GM23338 (cell line): Measurements from ENCODE around the gene HHAT. TPM values are rescaled to one million over a fixed set of nuclear protein-coding genes. Genes with fewer than 3 reads are reported as not detected.

ENCODE experiments used
- ATAC-seq: fragments of 200-7000 bp; cut with Tn5 transposase; 3 replicates; pipeline ENCODE4 v1.9.1; 2020
- DNase-seq: peaks from one replicate; pipeline ENCODE4 v3.0.0-alpha.2; 2015; ENCODE audit warnings: low spot score
- H2AFZ ChIP-seq: fragments of 200-600 bp; sonication (generic); 2 replicates; pipeline ENCODE4 v1.8.0; 2016; ENCODE audit warnings: antibody characterized with exemption, mild to moderate bottlenecking, moderate library complexity
- H3F3A ChIP-seq: fragments of 200-600 bp; sonication (generic); replicated peaks from 2 replicates; pipeline ENCODE4 v1.8.0; 2017; ENCODE audit warnings: antibody characterized with exemption, mixed run types, low read depth
- H3K27ac ChIP-seq: fragments of 200-600 bp; sonication (generic); 2 replicates; pipeline ENCODE4 v1.6.1; 2016; ENCODE audit warnings: low read depth
- H3K27me3 ChIP-seq: fragments of 200-600 bp; sonication (generic); 2 replicates; pipeline ENCODE4 v1.8.0; 2016; ENCODE audit warnings: mild to moderate bottlenecking, mixed run types, moderate library complexity; ENCODE audit not compliant: insufficient read depth
- H3K36me3 ChIP-seq: fragments of 200-600 bp; sonication (generic); 2 replicates; pipeline ENCODE4 v1.8.0; 2016; ENCODE audit warnings: mild to moderate bottlenecking; ENCODE audit not compliant: insufficient read depth
- H3K4me1 ChIP-seq: fragments of 200-600 bp; sonication (generic); 2 replicates; pipeline ENCODE4 v1.8.0; 2016; ENCODE audit warnings: mild to moderate bottlenecking, moderate library complexity; ENCODE audit not compliant: insufficient read depth
- H3K4me2 ChIP-seq: fragments of 200-600 bp; sonication (generic); 2 replicates; pipeline ENCODE4 v1.7.1; 2017; ENCODE audit warnings: mixed run types
- H3K4me3 ChIP-seq: fragments of 200-600 bp; sonication (generic); 2 replicates; pipeline ENCODE4 v1.6.1; 2016; ENCODE audit warnings: mixed run types
- H3K79me2 ChIP-seq: fragments of 200-600 bp; sonication (generic); replicated peaks from 2 replicates; pipeline ENCODE4 v1.8.0; 2017; ENCODE audit warnings: mild to moderate bottlenecking; ENCODE audit not compliant: insufficient read depth
- H3K9me2 ChIP-seq: fragments of 200-600 bp; sonication (generic); 2 replicates; pipeline ENCODE4 v1.8.0; 2017; ENCODE audit not compliant: insufficient read depth
- H4K20me1 ChIP-seq: fragments of 200-600 bp; sonication (generic); replicated peaks from 2 replicates; pipeline ENCODE4 v1.8.0; 2017; ENCODE audit warnings: mild to moderate bottlenecking; ENCODE audit not compliant: insufficient read depth
- H3K27ac Mint-ChIP-seq: 2 replicates; pipeline ENCODE4 v1.8.0; 2020; ENCODE audit warnings: inconsistent platforms, mild to moderate bottlenecking, moderate library complexity, mixed read lengths
- H3K27me3 Mint-ChIP-seq: 3 replicates; pipeline ENCODE4 v1.8.0; 2022; ENCODE audit warnings: low read depth, mild to moderate bottlenecking, moderate library complexity, mixed read lengths, inconsistent platforms; ENCODE audit not compliant: insufficient read depth, poor library complexity
- H3K36me3 Mint-ChIP-seq: 3 replicates; pipeline ENCODE4 v1.8.0; 2021; ENCODE audit warnings: low read depth, mild to moderate bottlenecking, inconsistent platforms, moderate library complexity, mixed read lengths
- H3K4me1 Mint-ChIP-seq: 3 replicates; pipeline ENCODE4 v1.8.0; 2020; ENCODE audit warnings: mild to moderate bottlenecking, inconsistent platforms, mixed read lengths
- H3K4me3 Mint-ChIP-seq: 3 replicates; pipeline ENCODE4 v1.8.0; 2021; ENCODE audit warnings: moderate library complexity, mild to moderate bottlenecking, inconsistent platforms, mixed read lengths
- H3K9me3 Mint-ChIP-seq: 3 replicates; pipeline ENCODE4 v1.8.0; 2020; ENCODE audit warnings: moderate library complexity, mild to moderate bottlenecking, inconsistent platforms, mixed read lengths
- CREB1 ChIP-seq: fragments of 250-450 bp; sonication (Bioruptor Pico); IDR thresholded peaks from 2 replicates; pipeline ENCODE4 v1.5.0; 2020; ENCODE audit warnings: low read depth, mild to moderate bottlenecking, moderate library complexity
- CTCF ChIP-seq, 2 experiments: fragments of 200-600 bp in 1 of 2; sonication (generic) in 1 of 2; conservative IDR thresholded peaks; 2 replicates each; pipeline versions ENCODE4 v1.5.1 to v1.6.1; 2016 to 2017; ENCODE audit warnings: antibody characterized with exemption in 2 of 2, low read depth in 2 of 2, mild to moderate bottlenecking in 2 of 2, moderate library complexity in 1 of 2
- ETS1 ChIP-seq: IDR thresholded peaks from 2 replicates; pipeline ENCODE4 v1.6.1; 2016; ENCODE audit warnings: antibody characterized with exemption
- EZH2 ChIP-seq: fragments of 200-600 bp; sonication (generic); IDR thresholded peaks from one replicate; pipeline ENCODE4 v1.8.0; 2017; ENCODE audit warnings: antibody characterized with exemption, mild to moderate bottlenecking, low read depth; ENCODE audit not compliant: unreplicated experiment
- EZH2phosphoT487 ChIP-seq: fragments of 200-600 bp; sonication (generic); IDR thresholded peaks from one replicate; pipeline ENCODE4 v1.8.1; 2018; ENCODE audit warnings: antibody characterized with exemption; ENCODE audit not compliant: unreplicated experiment
- JUNB ChIP-seq: IDR thresholded peaks from one replicate; pipeline ENCODE4 v1.6.1; 2016; ENCODE audit warnings: antibody characterized with exemption; ENCODE audit not compliant: unreplicated experiment
- NANOG ChIP-seq: IDR thresholded peaks from 2 replicates; pipeline ENCODE4 v1.6.1; 2016; ENCODE audit warnings: antibody characterized with exemption, borderline replicate concordance
- POLR2AphosphoS5 ChIP-seq: IDR thresholded peaks from 2 replicates; pipeline ENCODE4 v1.6.1; 2016; ENCODE audit warnings: antibody characterized with exemption, low read depth
- REST ChIP-seq: IDR thresholded peaks from one replicate; pipeline ENCODE4 v1.6.1; 2018; ENCODE audit warnings: antibody characterized with exemption; ENCODE audit not compliant: unreplicated experiment
- STAT1 ChIP-seq: IDR thresholded peaks from one replicate; pipeline ENCODE4 v1.6.1; 2016; ENCODE audit warnings: antibody characterized with exemption; ENCODE audit not compliant: unreplicated experiment
- ZNF114 ChIP-seq: fragments of 250-450 bp; sonication (Bioruptor Pico); IDR thresholded peaks from 2 replicates; pipeline ENCODE4 v1.5.0; 2020; ENCODE audit warnings: mild to moderate bottlenecking, moderate library complexity
- ZNF331 ChIP-seq: fragments of 250-450 bp; sonication (Bioruptor Pico); IDR thresholded peaks from 2 replicates; pipeline ENCODE4 v1.5.0; 2020; ENCODE audit warnings: low read depth, mild to moderate bottlenecking, moderate library complexity
- ZNF462 ChIP-seq: fragments of 250-450 bp; sonication (Bioruptor Pico); IDR thresholded peaks from 2 replicates; pipeline ENCODE4 v1.5.0; 2020; ENCODE audit warnings: mild to moderate bottlenecking, moderate library complexity
- polyA plus RNA-seq: library from polyadenylated mRNA; unstranded; fragments of >200 nt; fragmentation: Nextera tagmentation; extraction: Ambion mirVana; gene quantifications from 2 replicates; pipeline ENCODE4 v1.2.1, GENCODE V29; 2016
- total RNA-seq: library from RNA; depleted of rRNA; stranded (reverse); fragments of >200 nt; shearing (Covaris generic); gene quantifications from 2 replicates; pipeline ENCODE4 v1.2.3, GENCODE V29; 2014

The HHAT gene
- total and polyA plus RNA-seq, 2 experiments from 2014 or later = 0.11 to 0.66 TPM

- no peak overlapping the region for H3K4me2 ChIP-seq
- H4K20me1 ChIP-seq = no peaks in the 10 kb centered on the region
- H3K9me3 Mint-ChIP-seq = no peaks in the 10 kb centered on the region
- DNase-seq (no peak), ATAC-seq (no peak)
- H3K36me3 Mint-ChIP-seq = no peaks in the 10 kb centered on the region
- H3F3A ChIP-seq = no peaks in the 10 kb centered on the region
- no peaks in the 10 kb centered on the region for H3K36me3 ChIP-seq
- peaks cover 3% of the 10 kb centered on the region for H3K4me1 ChIP-seq
- no peaks in the 10 kb centered on the region for H3K9me2 ChIP-seq
- H3K27me3 Mint-ChIP-seq = peaks cover 2% of the 10 kb centered on the region
- TF ChIP-seq CREB1 (CRISPR knock-in tag) (no peak), STAT1 (no peak), ZNF114 (CRISPR knock-in tag) (no peak), JUNB (no peak), REST (no peak), POLR2AphosphoS5 (no peak), ZNF462 (CRISPR knock-in tag) (no peak), NANOG (no peak), EZH2phosphoT487 (no peak), ZNF331 (no peak), CTCF (conservative IDR thresholded peaks at IDR 0.05; ENCODE audit: low read depth in 2 of 2) (no peak), ETS1 (no peak), EZH2 (no peak)
- no peak overlapping the region for H3K4me3 Mint-ChIP-seq
- 0 out of 2 replicates have a peak overlapping the region, but pooled peaks have one; percentile 47 for H3K27ac ChIP-seq
- no peaks in the 10 kb centered on the region for H3K27me3 ChIP-seq
- H3K4me3 ChIP-seq = no peak overlapping the region
- peaks cover 7% of the 10 kb centered on the region; the same call in 2 of the 3 replicates for H3K4me1 Mint-ChIP-seq
- peak overlapping the region; percentile 72; the same call in 1 of the 2 replicates for H2AFZ ChIP-seq
- no peak overlapping the region for H3K27ac Mint-ChIP-seq
- H3K79me2 ChIP-seq = no peaks in the 10 kb centered on the region
These were observed 110.5 kb downstream of the HHAT start for GRCh38 chr1:210438928-210439841.
